Neural cell (in vitro differentiated cells): ENCODE measurements around the gene ISG15. TPM values are rescaled to one million over a fixed set of nuclear protein-coding genes. Genes with fewer than 3 reads are reported as not detected.

ENCODE experiments used
- H2AFZ ChIP-seq: fragments of 200-600, 300-800 bp; sonication (generic), shearing (Covaris generic); 2 replicates; pipeline ENCODE4 v1.6.0; 2014; ENCODE audit warnings: low read depth, mild to moderate bottlenecking, antibody characterized with exemption, low read length, moderate library complexity
- H3F3A ChIP-seq: fragments of 200-600 bp; shearing (Covaris generic); 2 replicates; pipeline ENCODE4 v1.6.1; 2016; ENCODE audit warnings: mild to moderate bottlenecking, moderate library complexity, mixed read lengths, antibody characterized with exemption, low read length; ENCODE audit not compliant: insufficient read depth, poor library complexity, severe bottlenecking
- H3K27ac ChIP-seq: fragments of 200-600, 300-800 bp; sonication (generic), shearing (Covaris generic); 2 replicates; pipeline ENCODE4 v1.5.1; 2014; ENCODE audit warnings: mild to moderate bottlenecking, low read length, moderate library complexity
- H3K27me3 ChIP-seq: fragments of 300-800, 200-600 bp; sonication (generic), shearing (Covaris generic); 2 replicates; pipeline ENCODE4 v1.6.0; 2014; ENCODE audit warnings: mild to moderate bottlenecking, low read depth, low read length, moderate library complexity; ENCODE audit not compliant: insufficient read depth
- H3K36me3 ChIP-seq: fragments of 300-800, 200-600 bp; sonication (generic), shearing (Covaris generic); 2 replicates; pipeline ENCODE4 v1.5.1; 2014; ENCODE audit warnings: mild to moderate bottlenecking, antibody characterized with exemption, low read length, moderate library complexity; ENCODE audit not compliant: insufficient read depth
- H3K4me2 ChIP-seq: fragments of 300-800, 200-600 bp; sonication (generic), shearing (Covaris generic); 2 replicates; pipeline ENCODE4 v1.6.0; 2014; ENCODE audit warnings: mild to moderate bottlenecking, low read length
- H3K4me3 ChIP-seq: fragments of 300-800, 200-600 bp; sonication (generic), shearing (Covaris generic); 2 replicates; pipeline ENCODE4 v1.5.1; 2014; ENCODE audit warnings: mild to moderate bottlenecking, low read length, moderate library complexity
- H3K79me2 ChIP-seq: fragments of 200-600 bp; shearing (Covaris generic); replicated peaks from 2 replicates; pipeline ENCODE4 v1.6.0; 2014; ENCODE audit warnings: mild to moderate bottlenecking, low read length, moderate library complexity; ENCODE audit not compliant: insufficient read depth
- H3K9ac ChIP-seq: fragments of 300-800, 200-600 bp; sonication (generic), shearing (Covaris generic); 2 replicates; pipeline ENCODE4 v1.6.1; 2016; ENCODE audit warnings: mild to moderate bottlenecking, low read length, mixed read lengths
- H3K9me2 ChIP-seq: fragments of 200-600 bp; shearing (Covaris generic); 2 replicates; pipeline ENCODE4 v1.6.1; 2016; ENCODE audit warnings: mild to moderate bottlenecking, low read length, mixed read lengths; ENCODE audit not compliant: insufficient read depth
- H3K9me3 ChIP-seq: fragments of 200-600, 300-800 bp; sonication (generic), shearing (Covaris generic); 2 replicates; pipeline ENCODE4 v1.6.1; 2016; ENCODE audit warnings: mild to moderate bottlenecking, mixed run types, low read length, moderate library complexity, mixed read lengths
- H4K20me1 ChIP-seq: fragments of 200-600 bp; shearing (Covaris generic); 2 replicates; pipeline ENCODE4 v1.6.1; 2016; ENCODE audit warnings: mild to moderate bottlenecking, mixed run types; ENCODE audit not compliant: insufficient read depth
- EP300 ChIP-seq: fragments of 450-650 bp; conservative IDR thresholded peaks from 2 replicates; pipeline ENCODE4 v1.6.1; 2014; ENCODE audit warnings: antibody characterized with exemption, mild to moderate bottlenecking, moderate library complexity; ENCODE audit not compliant: poor library complexity, severe bottlenecking
- EZH2 ChIP-seq: fragments of 200-600, 300-800 bp; shearing (Covaris generic), sonication (generic); IDR thresholded peaks from 2 replicates; pipeline ENCODE4 v1.6.1; 2014; ENCODE audit warnings: antibody characterized with exemption, low read length, borderline replicate concordance, mild to moderate bottlenecking; ENCODE audit not compliant: insufficient read depth, poor library complexity, severe bottlenecking
- POLR2AphosphoS5 ChIP-seq: IDR thresholded peaks from 2 replicates; pipeline ENCODE4 v1.6.1; 2012
- RAD21 ChIP-seq: fragments of 450-650 bp; conservative IDR thresholded peaks from 2 replicates; pipeline ENCODE4 v1.6.1; 2014; ENCODE audit warnings: antibody characterized with exemption, mild to moderate bottlenecking, moderate library complexity
- SMC3 ChIP-seq: fragments of 450-650 bp; conservative IDR thresholded peaks from 2 replicates; pipeline ENCODE4 v1.6.1; 2014; ENCODE audit warnings: antibody characterized with exemption, mild to moderate bottlenecking, moderate library complexity; ENCODE audit not compliant: poor library complexity
- polyA plus RNA-seq: library from polyadenylated mRNA; depleted of rRNA; stranded (reverse); fragments of >200 nt; gene quantifications from 2 replicates; pipeline ENCODE4 v1.2.3, GENCODE V29; 2014
- TF ChIP-seq, protein P1 (sequence below): IDR thresholded peaks from 2 replicates; pipeline ENCODE4 v1.6.1; 2012; ENCODE audit warnings: borderline replicate concordance
- TF ChIP-seq, protein P2 (sequence below): fragments of 450-650 bp; IDR thresholded peaks from 2 replicates; pipeline ENCODE4 v1.5.1; 2014; ENCODE audit warnings: antibody characterized with exemption, mild to moderate bottlenecking, moderate library complexity; ENCODE audit not compliant: poor library complexity, severe bottlenecking

ISG15 gene
- polyA plus RNA-seq, 1 donor from 2014 or later, result 8.0 TPM

DNA sequence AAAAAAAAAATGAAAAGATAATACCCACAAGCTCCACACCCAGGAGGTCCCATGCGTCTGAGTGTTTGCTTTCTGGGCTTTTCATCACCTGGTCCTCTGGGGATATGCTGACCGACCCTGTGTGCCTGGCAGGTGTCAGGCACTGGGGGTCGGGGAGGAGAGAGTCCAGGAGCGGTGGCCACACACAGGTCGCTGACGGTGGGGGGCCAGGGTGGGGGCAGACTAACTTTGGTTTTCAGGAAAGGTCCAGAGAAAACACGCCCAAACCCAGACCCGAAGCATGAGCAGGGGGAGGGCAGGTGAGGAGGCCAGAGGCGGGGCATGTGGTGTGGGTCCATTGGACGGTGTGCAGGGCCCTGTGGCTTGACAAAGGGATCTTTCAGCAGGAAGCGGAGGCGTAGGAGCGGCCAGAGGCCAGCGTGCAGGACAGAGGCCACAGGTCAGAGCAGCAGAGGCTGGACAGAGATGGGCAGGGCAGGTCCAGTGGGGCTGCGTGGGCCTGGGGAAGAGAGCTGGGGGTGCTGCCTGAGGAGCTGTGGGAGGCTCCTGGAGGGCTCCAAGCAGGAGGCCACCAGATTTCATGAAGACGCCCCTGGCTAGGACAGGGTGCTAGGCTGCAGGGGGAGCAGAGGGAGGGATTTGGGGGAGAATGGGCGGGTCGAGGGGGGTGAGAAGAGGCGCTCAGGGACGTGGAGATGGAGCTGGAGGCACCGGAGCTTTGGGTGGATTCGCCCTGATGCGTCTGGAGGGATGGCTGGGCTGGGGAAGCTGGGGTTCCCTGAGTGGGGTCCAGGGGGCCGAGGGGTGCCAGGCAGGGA is 45.0 kb downstream of the ISG15 start:
- Histone ChIP-seq H3K27ac (no peak overlapping the region), H3K9me3 (no peaks in the 10 kb centered on the region), H3K79me2 (no peaks in the 10 kb centered on the region), H3K4me2 (no peak overlapping the region), H2AFZ (no peak overlapping the region), H3K4me3 (peak overlapping the region; percentile 63), H4K20me1 (no peaks in the 10 kb centered on the region), H3K9me2 (no peaks in the 10 kb centered on the region), H3K9ac (no peak overlapping the region), H3K27me3 (peaks cover 23% of the 10 kb centered on the region), H3F3A (no peaks in the 10 kb centered on the region), H3K36me3 (no peaks in the 10 kb centered on the region)
- TF ChIP-seq RAD21, result no peak

DNA sequence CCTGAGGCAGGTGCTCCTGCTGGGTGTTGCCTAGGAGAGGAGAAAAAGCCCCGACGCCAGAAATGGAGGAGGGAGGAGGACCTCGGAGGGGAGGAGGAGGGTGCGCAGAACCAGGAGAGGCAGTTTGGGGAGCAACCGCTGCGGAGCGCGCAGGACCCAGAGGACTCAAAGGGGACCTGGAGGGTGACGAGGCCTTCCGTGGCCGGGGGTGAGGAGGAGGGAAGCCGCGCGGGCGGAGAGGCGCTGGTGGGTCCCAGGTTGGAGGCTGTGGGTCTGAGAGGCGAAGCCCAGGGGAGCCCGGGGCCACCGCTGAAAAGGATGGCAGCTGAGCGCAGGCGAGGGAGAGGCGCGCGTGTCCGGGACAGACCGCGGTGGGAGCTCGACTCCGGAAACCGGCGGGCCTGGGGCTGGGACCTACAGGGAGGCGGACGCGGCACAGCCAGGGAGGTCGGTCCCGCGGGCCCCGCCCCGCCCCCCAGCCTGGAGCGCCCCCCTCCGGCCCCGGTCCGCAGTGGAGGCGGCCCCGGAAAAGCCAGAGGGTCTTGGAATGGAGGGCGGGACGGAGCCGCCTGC is 45.7 kb downstream of the ISG15 start:
- Histone ChIP-seq H3K36me3 (no peaks in the 10 kb centered on the region), H3K9ac (peak overlapping the region; percentile 17), H2AFZ (no peak overlapping the region), H3F3A (no peaks in the 10 kb centered on the region), H3K4me2 (no peak overlapping the region), H3K9me2 (no peaks in the 10 kb centered on the region), H4K20me1 (no peaks in the 10 kb centered on the region), H3K9me3 (no peaks in the 10 kb centered on the region), H3K79me2 (no peaks in the 10 kb centered on the region), H3K27me3 (peaks cover 23% of the 10 kb centered on the region), H3K27ac (no peak overlapping the region), H3K4me3 (peak overlapping the region; percentile 63)
- TF ChIP-seq POLR2AphosphoS5, result no peak
- no peak for TF ChIP-seq EZH2
- no peak for TF ChIP-seq SMC3
- TF ChIP-seq, protein P1, sequence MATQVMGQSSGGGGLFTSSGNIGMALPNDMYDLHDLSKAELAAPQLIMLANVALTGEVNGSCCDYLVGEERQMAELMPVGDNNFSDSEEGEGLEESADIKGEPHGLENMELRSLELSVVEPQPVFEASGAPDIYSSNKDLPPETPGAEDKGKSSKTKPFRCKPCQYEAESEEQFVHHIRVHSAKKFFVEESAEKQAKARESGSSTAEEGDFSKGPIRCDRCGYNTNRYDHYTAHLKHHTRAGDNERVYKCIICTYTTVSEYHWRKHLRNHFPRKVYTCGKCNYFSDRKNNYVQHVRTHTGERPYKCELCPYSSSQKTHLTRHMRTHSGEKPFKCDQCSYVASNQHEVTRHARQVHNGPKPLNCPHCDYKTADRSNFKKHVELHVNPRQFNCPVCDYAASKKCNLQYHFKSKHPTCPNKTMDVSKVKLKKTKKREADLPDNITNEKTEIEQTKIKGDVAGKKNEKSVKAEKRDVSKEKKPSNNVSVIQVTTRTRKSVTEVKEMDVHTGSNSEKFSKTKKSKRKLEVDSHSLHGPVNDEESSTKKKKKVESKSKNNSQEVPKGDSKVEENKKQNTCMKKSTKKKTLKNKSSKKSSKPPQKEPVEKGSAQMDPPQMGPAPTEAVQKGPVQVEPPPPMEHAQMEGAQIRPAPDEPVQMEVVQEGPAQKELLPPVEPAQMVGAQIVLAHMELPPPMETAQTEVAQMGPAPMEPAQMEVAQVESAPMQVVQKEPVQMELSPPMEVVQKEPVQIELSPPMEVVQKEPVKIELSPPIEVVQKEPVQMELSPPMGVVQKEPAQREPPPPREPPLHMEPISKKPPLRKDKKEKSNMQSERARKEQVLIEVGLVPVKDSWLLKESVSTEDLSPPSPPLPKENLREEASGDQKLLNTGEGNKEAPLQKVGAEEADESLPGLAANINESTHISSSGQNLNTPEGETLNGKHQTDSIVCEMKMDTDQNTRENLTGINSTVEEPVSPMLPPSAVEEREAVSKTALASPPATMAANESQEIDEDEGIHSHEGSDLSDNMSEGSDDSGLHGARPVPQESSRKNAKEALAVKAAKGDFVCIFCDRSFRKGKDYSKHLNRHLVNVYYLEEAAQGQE, result no peak
- no peak for TF ChIP-seq EP300
- TF ChIP-seq, protein P2, sequence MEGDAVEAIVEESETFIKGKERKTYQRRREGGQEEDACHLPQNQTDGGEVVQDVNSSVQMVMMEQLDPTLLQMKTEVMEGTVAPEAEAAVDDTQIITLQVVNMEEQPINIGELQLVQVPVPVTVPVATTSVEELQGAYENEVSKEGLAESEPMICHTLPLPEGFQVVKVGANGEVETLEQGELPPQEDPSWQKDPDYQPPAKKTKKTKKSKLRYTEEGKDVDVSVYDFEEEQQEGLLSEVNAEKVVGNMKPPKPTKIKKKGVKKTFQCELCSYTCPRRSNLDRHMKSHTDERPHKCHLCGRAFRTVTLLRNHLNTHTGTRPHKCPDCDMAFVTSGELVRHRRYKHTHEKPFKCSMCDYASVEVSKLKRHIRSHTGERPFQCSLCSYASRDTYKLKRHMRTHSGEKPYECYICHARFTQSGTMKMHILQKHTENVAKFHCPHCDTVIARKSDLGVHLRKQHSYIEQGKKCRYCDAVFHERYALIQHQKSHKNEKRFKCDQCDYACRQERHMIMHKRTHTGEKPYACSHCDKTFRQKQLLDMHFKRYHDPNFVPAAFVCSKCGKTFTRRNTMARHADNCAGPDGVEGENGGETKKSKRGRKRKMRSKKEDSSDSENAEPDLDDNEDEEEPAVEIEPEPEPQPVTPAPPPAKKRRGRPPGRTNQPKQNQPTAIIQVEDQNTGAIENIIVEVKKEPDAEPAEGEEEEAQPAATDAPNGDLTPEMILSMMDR, result no peak
